K562 (cell line): ENCODE data around the gene MYO18A. TPM values are rescaled to one million over a fixed set of nuclear protein-coding genes. Genes with fewer than 3 reads are reported as not detected.

Source experiments
- ATAC-seq: fragments of 200-7000 bp; cut with Tn5 transposase; 3 replicates; pipeline ENCODE4 v1.9.1; 2020; ENCODE audit warnings: moderate library complexity
- BruUV-seq: library from RNA; stranded (reverse); fragments of 400-500 nt; replicated peaks from 2 replicates; lab custom pipeline; 2021; lab: Mats Ljungman, UMichigan
- CTCF ChIA-PET: fragments of 300-600 bp; formaldehyde crosslinking; extraction: SDS; loops from one replicate; lab custom pipeline; 2021; ENCODE audit warnings: low intra/inter-chr PET ratio; lab: Yijun Ruan, JAX
- POLR2A ChIA-PET: fragments of 300-600, 350-650 bp; sonication (Branson Sonifier 250); formaldehyde crosslinking; extraction: SDS; loops from one replicate; lab custom pipeline; 2021; ENCODE audit warnings: antibody characterized with exemption, inconsistent platforms; lab: Yijun Ruan, JAX
- DNase-seq, 4 experiments: peaks; one replicate each; pipeline versions ENCODE4 v3.0.0 to v3.0.0-alpha.2; 2011 to 2018; ENCODE audit warnings: low spot score in 3 of 4, mixed read lengths in 3 of 4; ENCODE audit errors: extremely low read depth in 1 of 4
- FAIRE-seq: peaks from 2 replicates; lab custom pipeline; 2011; peaks lifted over from hg19 to GRCh38; lab: Jason Lieb, UNC
- H2AFZ ChIP-seq: 2 replicates; pipeline ENCODE4 v1.6.0; 2011; ENCODE audit warnings: low read depth, low read length, control low read depth, inconsistent platforms
- H3K27ac ChIP-seq: fragments of 200-600 bp; 3 replicates; pipeline ENCODE4 v1.8.0; 2011; ENCODE audit warnings: low read depth, mild to moderate bottlenecking, control low read depth, inconsistent platforms, low read length, moderate library complexity, mixed read lengths; ENCODE audit errors: extremely low read depth
- H3K27me3 ChIP-seq, 2 experiments: fragments of 300-600 bp in 1 of 2; 2 replicates in 1 of 2; 3 replicates in 1 of 2; pipeline versions ENCODE4 v1.6.0 to v1.8.0; 2011; ENCODE audit warnings: inconsistent platforms in 2 of 2, low read length in 2 of 2, mild to moderate bottlenecking in 1 of 2, mixed read lengths in 1 of 2, moderate library complexity in 1 of 2; ENCODE audit not compliant: control insufficient read depth in 2 of 2, insufficient read depth in 2 of 2
- H3K36me3 ChIP-seq: fragments of 300-600 bp; 3 replicates; pipeline ENCODE4 v1.8.0; 2011; ENCODE audit warnings: mild to moderate bottlenecking, low read length, inconsistent platforms; ENCODE audit not compliant: control insufficient read depth, insufficient read depth
- H3K4me1 ChIP-seq, 2 experiments: fragments of 200-600 bp in 1 of 2; replicated peaks in 1 of 2; 2 replicates in 1 of 2; 3 replicates in 1 of 2; pipeline versions ENCODE4 v1.5.1 to v1.8.0; 2011; ENCODE audit warnings: inconsistent platforms in 2 of 2, low read length in 2 of 2, mild to moderate bottlenecking in 1 of 2, mixed read lengths in 1 of 2, moderate library complexity in 1 of 2; ENCODE audit not compliant: control insufficient read depth in 2 of 2, insufficient read depth in 2 of 2
- H3K4me2 ChIP-seq: 2 replicates; pipeline ENCODE4 v1.6.1; 2011; ENCODE audit warnings: low read length, control low read depth, inconsistent platforms, mixed read lengths; ENCODE audit not compliant: insufficient read depth
- H3K4me3 ChIP-seq: fragments of 200-600 bp; sonication (generic), shearing (Covaris generic); 2 replicates; pipeline ENCODE4 v1.5.1; 2016; ENCODE audit warnings: control low read depth, inconsistent platforms
- H3K79me2 ChIP-seq: fragments of 200-600 bp; 3 replicates; pipeline ENCODE4 v1.8.0; 2011; ENCODE audit warnings: low read length, inconsistent platforms; ENCODE audit not compliant: control insufficient read depth, insufficient read depth
- H3K9ac ChIP-seq, 2 experiments: 2 replicates each; pipeline versions ENCODE4 v1.6.0 to v1.6.1; 2011; ENCODE audit warnings: low read depth in 2 of 2, low read length in 2 of 2, control low read depth in 1 of 2, inconsistent platforms in 1 of 2, mild to moderate bottlenecking in 1 of 2, mixed read lengths in 1 of 2; ENCODE audit not compliant: insufficient read depth in 1 of 2
- H3K9me1 ChIP-seq: one replicate; pipeline ENCODE4 v1.6.0; 2011; ENCODE audit warnings: inconsistent platforms, mild to moderate bottlenecking, low read length, moderate library complexity; ENCODE audit not compliant: control insufficient read depth, insufficient read depth
- H3K9me3 ChIP-seq: replicated peaks from 2 replicates; pipeline ENCODE4 v1.5.1; 2011; ENCODE audit warnings: low read depth, low read length, inconsistent platforms; ENCODE audit not compliant: control insufficient read depth, insufficient read depth
- H4K20me1 ChIP-seq: replicated peaks from 2 replicates; pipeline ENCODE4 v1.6.1; 2011; ENCODE audit warnings: low read length, inconsistent platforms, mixed read lengths; ENCODE audit not compliant: control insufficient read depth, insufficient read depth
- BRF1 ChIP-seq: IDR thresholded peaks from 3 replicates; pipeline ENCODE4 v1.6.1; 2011; ENCODE audit warnings: borderline replicate concordance, mild to moderate bottlenecking; ENCODE audit not compliant: insufficient read length; ENCODE audit errors: extremely low read depth
- ELF1 ChIP-seq: fragments of 200-800 bp; sonication (Bioruptor generic); IDR thresholded peaks from 2 replicates; pipeline ENCODE4 v1.6.1; 2016; ENCODE audit warnings: missing genetic modification characterization, missing compliant biosample characterization
- SPI1 ChIP-seq: IDR thresholded peaks from 2 replicates; pipeline ENCODE4 v1.6.1; 2011; ENCODE audit warnings: low read depth, low read length, control low read depth, borderline replicate concordance
- TEAD2 ChIP-seq: fragments of 450-650 bp; IDR thresholded peaks from 2 replicates; pipeline ENCODE4 v1.6.1; 2016; ENCODE audit warnings: missing genetic modification characterization, control low read depth, missing compliant biosample characterization
- WGBS: fragments of 100-300 bp; shearing (Covaris generic); methylation state at CpG from one replicate; pipeline ENCODE4 v1.1.6; 2016; ENCODE audit warnings: low coverage, mixed read lengths; ENCODE audit not compliant: insufficient coverage; ENCODE audit errors: missing lambda C conversion rate; 5-methylcytosine and 5-hydroxymethylcytosine counted together
- in situ Hi-C: fragments of 300-500 bp; cut with MboI; formaldehyde crosslinking; loops from 4 replicates; pipeline ENCODE4 v1.15.0; 2018; ENCODE audit warnings: inconsistent platforms, mixed read lengths
- intact Hi-C: fragments of 100-400 bp; cut with micrococcal nuclease; formaldehyde crosslinking; loops from 2 replicates; pipeline ENCODE4 v1.14.2; 2022
- polyA plus RNA-seq, 8 experiments: library from polyadenylated mRNA; depleted of rRNA in 4 of 8; stranded (reverse) in 5 of 8; unstranded in 3 of 8; fragments of >200 nt; fragmentation: Nextera tagmentation in 2 of 8; fragmentation: Illumina TruSeq in 1 of 8; extraction: Ambion mirVana in 2 of 8; extraction: Trizol in 1 of 8; gene quantifications; 2 replicates each; pipeline versions ENCODE4 v1.2.1 to v1.2.3, GENCODE V29; 2011 to 2014; ENCODE audit warnings: inconsistent platforms in 1 of 8, missing spikeins in 1 of 8
- total RNA-seq, 7 experiments: library from RNA; depleted of rRNA in 6 of 7; stranded (reverse); fragments of >200 nt in 6 of 7; fragmentation: Illumina TruSeq in 2 of 7; extraction: Trizol in 2 of 7; gene quantifications; 2 replicates each; pipeline versions ENCODE4 v1.2.1 to v1.2.3, GENCODE V29; 2011 to 2021; ENCODE audit warnings: low replicate concordance in 1 of 7
- TF ChIP-seq, protein P1 (sequence below), 3 experiments: IDR thresholded peaks in 2 of 3; conservative IDR thresholded peaks in 1 of 3; 2 replicates each; pipeline ENCODE4 v1.5.1; 2011 to 2012; ENCODE audit warnings: low read length in 3 of 3, mild to moderate bottlenecking in 3 of 3, control low read depth in 2 of 3, improper control_type of control experiment in 1 of 3, inconsistent platforms in 1 of 3, low read depth in 1 of 3, mixed read lengths in 1 of 3, moderate library complexity in 1 of 3; ENCODE audit not compliant: insufficient read depth in 2 of 3
- TF ChIP-seq, protein P2 (sequence below): IDR thresholded peaks from 2 replicates; pipeline ENCODE4 v1.6.1; 2011; ENCODE audit warnings: borderline replicate concordance, low read depth, mild to moderate bottlenecking, moderate library complexity, low read length; ENCODE audit not compliant: insufficient read depth, poor library complexity, severe bottlenecking
- TF ChIP-seq, protein P3 (sequence below): fragments of 250-450 bp; sonication (Bioruptor Pico); IDR thresholded peaks from 2 replicates; pipeline ENCODE4 v1.8.0; 2021; ENCODE audit warnings: borderline replicate concordance, mild to moderate bottlenecking, moderate library complexity; ENCODE audit not compliant: poor library complexity, severe bottlenecking

The MYO18A gene
- total and polyA plus RNA-seq, 9 of the 15 experiments (the other 6 are each of a cell fraction or from before 2014, with no cell fraction given), result 2.5 to 65.4 (median 17.1) TPM

DNA sequence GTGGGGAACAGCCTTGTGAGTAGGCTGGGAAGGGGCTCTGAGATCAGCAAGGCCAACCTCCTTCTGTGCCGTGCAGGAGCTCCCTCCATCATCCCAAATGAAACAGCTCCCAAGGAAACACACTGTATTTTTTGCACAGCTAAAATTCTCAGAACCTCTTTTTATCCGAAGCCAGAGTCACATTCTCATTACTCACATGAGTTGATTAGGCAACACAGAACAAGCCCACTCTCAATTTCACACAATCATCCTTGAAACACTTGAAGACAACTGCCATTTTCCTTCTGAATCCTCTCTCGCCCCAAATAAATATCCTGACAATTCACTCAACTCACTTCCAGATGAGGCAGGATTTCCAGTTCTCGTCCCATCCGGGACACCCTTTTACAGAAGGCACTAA lies 66.1 kb downstream of the MYO18A start:
- no peak overlapping the region for H3K27ac ChIP-seq
- H3K9ac ChIP-seq, result no peak overlapping the region
- H3K4me1 ChIP-seq, result peaks cover 10 to 27% of the 10 kb centered on the region in 2 experiments; a peak in 4 of 5 replicates
- H4K20me1 ChIP-seq, result peaks cover 25% of the 10 kb centered on the region; the same call in 1 of the 2 replicates
- WGBS, result 90% methylated on average over 5 of the region's 5 CpGs
- no peak for TF ChIP-seq SPI1
- in situ Hi-C loops, result no loop called here
- BruUV-seq, result no TSS peak
- intact Hi-C loops, result loop anchor here (10.0 kb wide), 1 partner anchor 389 kb away; the partner anchor contains the start of genes NEK8 and TLCD1
- FAIRE-seq (no peak), DNase-seq (no peak), ATAC-seq (no peak)
- POLR2A ChIA-PET, result interaction anchor here (0.6 to 1.4 kb wide), 5 partner anchors 10 to 389 kb away, joined by 3 to 8 read pairs (median 3); no protein-coding TSS in a partner anchor
- no peak overlapping the region for H2AFZ ChIP-seq
- H3K9me3 ChIP-seq, result no peaks in the 10 kb centered on the region
- H3K36me3 ChIP-seq, result peaks cover 82% of the 10 kb centered on the region; the same call in 2 of the 3 replicates
- no peak overlapping the region for H3K4me2 ChIP-seq
- no peaks in the 10 kb centered on the region for H3K27me3 ChIP-seq
- H3K79me2 ChIP-seq, result no peaks in the 10 kb centered on the region
- CTCF ChIA-PET, result no interaction called here
- peaks cover 9% of the 10 kb centered on the region for H3K9me1 ChIP-seq
- no peak overlapping the region for H3K4me3 ChIP-seq

DNA sequence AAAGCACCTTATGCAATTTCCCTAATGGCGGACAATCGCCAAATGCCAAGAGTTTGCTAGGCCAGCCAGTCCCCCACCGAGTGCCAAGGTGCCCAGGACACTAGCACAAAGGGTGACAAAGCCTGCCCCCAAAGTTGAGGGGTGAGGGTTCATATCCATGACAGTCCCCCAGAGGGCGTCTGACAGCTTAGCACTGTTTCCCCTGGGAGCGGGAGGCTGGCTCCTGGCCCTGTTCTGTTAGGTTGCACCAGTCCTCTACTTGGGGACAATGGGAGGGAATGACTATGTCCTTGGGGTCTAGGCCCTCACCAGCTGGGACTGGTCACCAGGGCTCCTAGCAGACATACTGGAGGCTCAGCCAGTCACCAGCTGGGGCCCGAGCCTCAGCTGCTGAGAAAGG lies 66.9 kb downstream of the MYO18A start:
- BruUV-seq, result no TSS peak
- Histone ChIP-seq H3K27me3 (no peaks in the 10 kb centered on the region), H3K9me3 (no peaks in the 10 kb centered on the region), H3K9me1 (peaks cover 6% of the 10 kb centered on the region), H3K4me3 (no peak overlapping the region), H4K20me1 (peaks cover 18% of the 10 kb centered on the region; the same call in 1 of the 2 replicates), H3K9ac (peak overlapping the region in 1 of 2 experiments; percentile 43; a peak in 1 of 4 replicates), H3K4me2 (no peak overlapping the region), H3K4me1 (peaks cover 10 to 27% of the 10 kb centered on the region in 2 experiments; a peak in 4 of 5 replicates), H3K79me2 (no peaks in the 10 kb centered on the region), H3K36me3 (peaks cover 83% of the 10 kb centered on the region; the same call in 2 of the 3 replicates), H2AFZ (no peak overlapping the region), H3K27ac (no peak overlapping the region)
- in situ Hi-C loops, result no loop called here
- intact Hi-C loops, result loop anchor here (10.0 kb wide), 1 partner anchor 389 kb away; the partner anchor contains the start of genes NEK8 and TLCD1
- DNase-seq (peak in 1 of 4 experiments; percentile 35), FAIRE-seq (no peak), ATAC-seq (no peak)
- ChIA-PET POLR2A (interaction anchor here (0.9 to 1.4 kb wide), 3 partner anchors 11 to 388 kb away, joined by 3 to 8 read pairs (median 4); no protein-coding TSS in a partner anchor), CTCF (no interaction called here)
- TF ChIP-seq TEAD2 (tag) (no peak), ELF1 (no peak), BRF1 (no peak)
- TF ChIP-seq, protein P1, sequence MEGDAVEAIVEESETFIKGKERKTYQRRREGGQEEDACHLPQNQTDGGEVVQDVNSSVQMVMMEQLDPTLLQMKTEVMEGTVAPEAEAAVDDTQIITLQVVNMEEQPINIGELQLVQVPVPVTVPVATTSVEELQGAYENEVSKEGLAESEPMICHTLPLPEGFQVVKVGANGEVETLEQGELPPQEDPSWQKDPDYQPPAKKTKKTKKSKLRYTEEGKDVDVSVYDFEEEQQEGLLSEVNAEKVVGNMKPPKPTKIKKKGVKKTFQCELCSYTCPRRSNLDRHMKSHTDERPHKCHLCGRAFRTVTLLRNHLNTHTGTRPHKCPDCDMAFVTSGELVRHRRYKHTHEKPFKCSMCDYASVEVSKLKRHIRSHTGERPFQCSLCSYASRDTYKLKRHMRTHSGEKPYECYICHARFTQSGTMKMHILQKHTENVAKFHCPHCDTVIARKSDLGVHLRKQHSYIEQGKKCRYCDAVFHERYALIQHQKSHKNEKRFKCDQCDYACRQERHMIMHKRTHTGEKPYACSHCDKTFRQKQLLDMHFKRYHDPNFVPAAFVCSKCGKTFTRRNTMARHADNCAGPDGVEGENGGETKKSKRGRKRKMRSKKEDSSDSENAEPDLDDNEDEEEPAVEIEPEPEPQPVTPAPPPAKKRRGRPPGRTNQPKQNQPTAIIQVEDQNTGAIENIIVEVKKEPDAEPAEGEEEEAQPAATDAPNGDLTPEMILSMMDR (IDR thresholded peaks at IDR 0.05 in 2 of 3, conservative IDR thresholded peaks at IDR 0.05 in 1 of 3; ENCODE audit: insufficient read depth in 2 of 3, low read depth in 1 of 3, low read length in 3 of 3), result 0 out of 6 replicates have a peak, but pooled peaks of 2 of the 3 experiments have one; percentile 7 to 15
- TF ChIP-seq, protein P2, sequence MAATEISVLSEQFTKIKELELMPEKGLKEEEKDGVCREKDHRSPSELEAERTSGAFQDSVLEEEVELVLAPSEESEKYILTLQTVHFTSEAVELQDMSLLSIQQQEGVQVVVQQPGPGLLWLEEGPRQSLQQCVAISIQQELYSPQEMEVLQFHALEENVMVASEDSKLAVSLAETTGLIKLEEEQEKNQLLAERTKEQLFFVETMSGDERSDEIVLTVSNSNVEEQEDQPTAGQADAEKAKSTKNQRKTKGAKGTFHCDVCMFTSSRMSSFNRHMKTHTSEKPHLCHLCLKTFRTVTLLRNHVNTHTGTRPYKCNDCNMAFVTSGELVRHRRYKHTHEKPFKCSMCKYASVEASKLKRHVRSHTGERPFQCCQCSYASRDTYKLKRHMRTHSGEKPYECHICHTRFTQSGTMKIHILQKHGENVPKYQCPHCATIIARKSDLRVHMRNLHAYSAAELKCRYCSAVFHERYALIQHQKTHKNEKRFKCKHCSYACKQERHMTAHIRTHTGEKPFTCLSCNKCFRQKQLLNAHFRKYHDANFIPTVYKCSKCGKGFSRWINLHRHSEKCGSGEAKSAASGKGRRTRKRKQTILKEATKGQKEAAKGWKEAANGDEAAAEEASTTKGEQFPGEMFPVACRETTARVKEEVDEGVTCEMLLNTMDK, result peak; percentile 40
- TF ChIP-seq, protein P3, sequence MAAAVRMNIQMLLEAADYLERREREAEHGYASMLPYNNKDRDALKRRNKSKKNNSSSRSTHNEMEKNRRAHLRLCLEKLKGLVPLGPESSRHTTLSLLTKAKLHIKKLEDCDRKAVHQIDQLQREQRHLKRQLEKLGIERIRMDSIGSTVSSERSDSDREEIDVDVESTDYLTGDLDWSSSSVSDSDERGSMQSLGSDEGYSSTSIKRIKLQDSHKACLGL, result no peak
- WGBS, result 75% methylated on average over 6 of the region's 6 CpGs
